Fibroblast of the aortic adventitia (primary cell): ENCODE data around the gene MTA1. TPM values are rescaled to one million over a fixed set of nuclear protein-coding genes. Genes with fewer than 3 reads are reported as not detected.

Source experiments
- DNase-seq: peaks from one replicate; pipeline ENCODE4 v3.0.0-alpha.2; 2010; ENCODE audit warnings: low read depth
- H3K4me3 ChIP-seq: 2 replicates; pipeline ENCODE4 v1.5.1; 2011; ENCODE audit warnings: low read depth, mild to moderate bottlenecking, control low read depth, low read length, moderate library complexity
- total RNA-seq: library from RNA; depleted of rRNA; stranded (reverse); fragments of >200 nt; gene quantifications from 2 replicates; pipeline ENCODE4 v1.2.3, GENCODE V29; 2012; ENCODE audit warnings: low replicate concordance
- TF ChIP-seq, protein P1 (sequence below): IDR thresholded peaks from 2 replicates; pipeline ENCODE4 v1.5.1; 2011; ENCODE audit warnings: mild to moderate bottlenecking, low read length, control low read depth, inconsistent platforms; ENCODE audit not compliant: insufficient read depth

MTA1 gene
- total RNA-seq, 1 donor = 44.4 TPM

DNA sequence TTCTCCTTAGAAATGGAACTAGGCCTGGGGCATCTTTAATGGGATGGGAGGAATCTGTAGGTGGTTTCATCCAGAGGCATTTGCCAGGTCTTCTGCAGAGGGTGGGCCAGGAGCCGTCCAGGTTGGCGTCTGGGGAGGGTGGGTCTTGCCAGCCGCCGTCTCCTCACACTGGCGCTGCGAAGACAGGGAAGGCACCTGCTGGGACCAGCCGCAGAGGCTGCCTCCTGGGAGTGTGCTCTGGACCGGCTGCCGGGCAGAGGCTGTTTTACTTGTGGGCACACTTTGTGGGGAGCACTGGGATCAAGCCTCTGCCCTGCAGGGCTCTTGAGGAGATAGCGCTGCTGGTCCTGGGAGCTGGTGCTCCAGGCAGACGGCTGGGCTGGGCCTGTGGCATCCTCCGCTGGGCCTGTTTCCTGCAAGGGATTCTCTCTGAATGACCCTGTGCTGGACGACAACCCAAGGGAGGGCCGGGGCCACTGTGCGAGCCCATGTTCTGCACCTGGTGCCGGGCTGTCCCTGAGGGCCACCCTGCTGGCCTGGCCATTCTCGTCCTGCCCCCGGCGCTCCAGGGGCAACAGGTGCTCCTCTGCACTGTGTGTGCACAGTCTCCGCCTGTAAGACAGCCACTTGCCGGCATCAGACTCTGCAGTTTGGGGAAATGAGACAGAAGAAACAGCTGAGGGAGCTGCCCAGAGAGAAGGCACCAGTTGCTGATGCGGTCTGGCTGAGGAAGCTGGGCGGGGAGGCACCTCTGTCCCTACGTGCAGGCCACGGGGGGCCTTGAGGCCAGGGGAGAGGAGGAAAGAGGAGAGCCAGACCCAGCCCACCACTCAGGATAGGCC, 31.3 kb upstream of the MTA1 start:
- H3K4me3 ChIP-seq = no peak overlapping the region
- DNase-seq = no peak
- TF ChIP-seq, protein P1, sequence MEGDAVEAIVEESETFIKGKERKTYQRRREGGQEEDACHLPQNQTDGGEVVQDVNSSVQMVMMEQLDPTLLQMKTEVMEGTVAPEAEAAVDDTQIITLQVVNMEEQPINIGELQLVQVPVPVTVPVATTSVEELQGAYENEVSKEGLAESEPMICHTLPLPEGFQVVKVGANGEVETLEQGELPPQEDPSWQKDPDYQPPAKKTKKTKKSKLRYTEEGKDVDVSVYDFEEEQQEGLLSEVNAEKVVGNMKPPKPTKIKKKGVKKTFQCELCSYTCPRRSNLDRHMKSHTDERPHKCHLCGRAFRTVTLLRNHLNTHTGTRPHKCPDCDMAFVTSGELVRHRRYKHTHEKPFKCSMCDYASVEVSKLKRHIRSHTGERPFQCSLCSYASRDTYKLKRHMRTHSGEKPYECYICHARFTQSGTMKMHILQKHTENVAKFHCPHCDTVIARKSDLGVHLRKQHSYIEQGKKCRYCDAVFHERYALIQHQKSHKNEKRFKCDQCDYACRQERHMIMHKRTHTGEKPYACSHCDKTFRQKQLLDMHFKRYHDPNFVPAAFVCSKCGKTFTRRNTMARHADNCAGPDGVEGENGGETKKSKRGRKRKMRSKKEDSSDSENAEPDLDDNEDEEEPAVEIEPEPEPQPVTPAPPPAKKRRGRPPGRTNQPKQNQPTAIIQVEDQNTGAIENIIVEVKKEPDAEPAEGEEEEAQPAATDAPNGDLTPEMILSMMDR = no peak

DNA sequence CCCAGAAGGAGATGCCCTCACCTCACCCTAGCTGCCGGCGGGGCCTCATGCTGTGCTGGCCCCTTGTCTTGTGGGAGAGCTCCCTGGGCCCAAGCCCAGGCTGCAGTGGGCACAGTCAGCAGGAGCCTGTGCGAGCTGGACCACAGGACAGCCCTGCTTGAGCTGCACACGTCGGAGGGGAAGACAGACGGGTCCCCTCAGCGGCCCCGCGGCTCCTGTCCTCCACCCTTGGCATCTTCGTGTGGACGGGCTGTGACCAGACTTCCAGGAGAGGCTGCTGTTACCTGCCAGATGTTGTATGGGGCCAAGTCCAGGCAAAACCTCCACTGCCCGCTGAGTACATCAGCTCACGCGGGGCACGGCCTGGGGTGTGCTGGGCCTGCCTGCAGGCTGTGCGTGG, 30.7 kb upstream of the MTA1 start:
- no peak overlapping the region for H3K4me3 ChIP-seq
- no peak for DNase-seq
- TF ChIP-seq, protein P1 = no peak

DNA sequence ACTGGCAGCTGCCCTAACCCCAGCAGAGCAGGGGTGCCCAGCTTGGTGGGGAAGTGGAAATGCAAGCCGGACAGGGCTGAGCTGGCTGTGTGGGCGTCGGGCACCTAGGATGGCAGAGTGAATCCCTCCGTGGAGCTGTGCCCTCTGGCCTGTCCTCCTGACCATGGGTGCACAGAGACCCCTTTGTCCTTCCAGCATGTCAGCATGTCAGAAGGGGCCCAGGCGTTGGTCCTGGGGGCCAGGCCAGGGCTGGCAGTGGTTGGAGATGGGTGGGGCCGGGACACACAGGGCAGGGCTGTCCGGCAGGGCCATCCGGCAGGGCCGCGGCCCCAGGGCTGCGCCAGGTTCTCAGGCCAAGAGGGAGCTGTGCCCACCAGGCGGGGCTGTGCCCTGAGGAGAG, 30.1 kb upstream of the MTA1 start:
- no peak for DNase-seq
- TF ChIP-seq, protein P1 = no peak

DNA sequence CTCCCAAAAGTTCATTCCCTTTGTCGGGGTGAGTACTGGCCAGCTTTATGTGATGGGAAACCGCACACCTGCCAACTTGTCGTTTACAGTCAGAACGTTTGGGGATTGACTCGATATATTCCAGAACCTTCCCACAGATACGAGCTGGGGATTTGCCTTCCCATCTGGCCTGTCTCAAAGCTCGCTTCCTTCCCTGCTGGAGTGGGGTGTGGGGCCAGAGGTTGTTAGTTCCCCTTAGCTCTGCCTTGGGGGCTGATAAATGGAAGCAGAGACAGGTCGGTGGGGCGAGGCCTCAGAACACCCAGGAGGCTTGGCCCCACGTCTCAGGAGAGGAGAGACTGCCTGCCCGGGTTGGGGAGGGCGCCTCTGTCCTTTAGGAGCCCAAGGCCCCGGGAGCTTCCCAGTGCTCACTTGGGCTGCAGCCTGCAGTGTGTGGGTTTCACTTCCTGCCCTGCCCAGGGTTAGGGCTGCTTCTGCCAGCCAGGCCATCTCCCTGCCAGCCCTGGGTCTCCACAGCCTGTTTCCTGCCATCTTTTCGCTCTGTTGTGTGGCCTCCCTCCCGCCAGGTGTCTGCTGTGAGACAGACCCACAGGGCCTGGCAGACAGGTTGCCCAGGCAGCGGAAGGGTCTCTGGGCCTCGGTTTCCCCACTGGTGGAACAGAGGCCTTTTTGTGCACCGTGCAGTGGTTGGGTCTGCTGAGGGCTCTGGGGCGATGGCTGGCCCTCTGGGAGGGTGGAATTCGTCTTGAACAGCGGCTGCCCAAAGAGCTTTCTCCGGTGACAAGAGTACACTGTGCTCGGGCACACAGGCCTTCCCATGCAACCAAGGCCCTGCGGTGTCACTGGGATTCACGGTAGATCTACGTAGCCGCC, 29.4 kb upstream of the MTA1 start:
- DNase-seq = no peak
- no peak overlapping the region for H3K4me3 ChIP-seq
- TF ChIP-seq, protein P1 = no peak

More for the DNA sequence above, 30.1 kb upstream of the MTA1 start:
- no peak overlapping the region for H3K4me3 ChIP-seq

DNA sequence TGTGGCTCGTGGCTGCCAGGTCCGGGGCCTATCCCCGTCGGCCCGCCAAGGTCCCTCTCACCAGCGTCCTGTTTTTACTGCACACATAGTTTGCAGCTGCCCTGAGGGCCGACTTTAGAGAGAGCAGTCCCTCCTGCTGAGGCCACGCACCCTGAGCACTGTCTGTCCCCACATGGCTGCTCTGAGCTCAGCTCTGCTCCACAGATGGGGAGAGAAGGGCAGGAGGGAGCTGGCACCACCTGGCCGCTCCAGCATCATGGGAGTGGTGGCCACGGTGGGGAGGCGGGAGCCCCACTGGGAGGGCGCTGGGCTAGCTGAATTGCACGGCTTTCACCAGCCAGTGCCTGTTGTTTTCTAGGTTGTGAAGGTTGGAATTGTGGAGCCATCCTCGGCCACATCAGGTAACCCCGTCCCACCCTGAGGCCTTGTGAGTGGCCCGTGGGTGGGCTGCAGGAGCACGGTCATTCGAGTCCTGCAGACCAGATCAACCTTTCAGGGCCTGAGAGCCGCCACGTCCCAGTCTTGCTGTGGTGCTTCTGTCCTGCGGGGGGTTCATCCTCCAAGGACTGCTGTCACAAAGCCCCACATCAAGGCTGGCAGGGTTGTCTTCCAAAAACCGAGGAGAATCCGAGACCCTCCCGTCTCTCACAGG, 28.7 kb upstream of the MTA1 start:
- TF ChIP-seq, protein P1 = no peak
- DNase-seq = no peak
- H3K4me3 ChIP-seq = no peak overlapping the region

DNA sequence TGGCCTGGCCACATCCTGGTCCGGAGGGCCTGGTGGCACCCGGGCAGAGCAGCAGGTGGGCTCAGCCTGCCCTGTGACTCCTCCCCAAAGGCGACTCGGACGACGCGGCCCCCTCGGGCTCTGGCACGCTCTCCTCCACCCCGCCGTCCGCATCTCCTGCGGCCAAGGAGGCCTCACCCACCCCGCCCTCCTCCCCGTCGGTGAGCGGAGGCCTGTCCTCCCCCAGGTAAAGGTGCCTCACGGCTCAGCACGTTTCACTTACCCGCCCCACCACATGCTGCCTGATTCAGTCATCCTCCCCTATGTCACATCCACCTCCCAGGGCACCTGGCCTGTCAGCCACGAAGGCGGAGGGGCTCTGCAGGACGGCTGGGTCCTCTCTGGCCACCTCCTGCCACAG, 28.1 kb upstream of the MTA1 start:
- H3K4me3 ChIP-seq = no peak overlapping the region
- DNase-seq = no peak
- TF ChIP-seq, protein P1 = no peak
